GM21390 (cell line): Measurements from ENCODE around the gene SMARCC1.

ENCODE experiments used
- ATAC-seq: cut with Tn5 transposase; IDR thresholded peaks from one replicate; pipeline ENCODE4 v1.9.1; 2021; ENCODE audit not compliant: unreplicated experiment

Gene SMARCC1

DNA sequence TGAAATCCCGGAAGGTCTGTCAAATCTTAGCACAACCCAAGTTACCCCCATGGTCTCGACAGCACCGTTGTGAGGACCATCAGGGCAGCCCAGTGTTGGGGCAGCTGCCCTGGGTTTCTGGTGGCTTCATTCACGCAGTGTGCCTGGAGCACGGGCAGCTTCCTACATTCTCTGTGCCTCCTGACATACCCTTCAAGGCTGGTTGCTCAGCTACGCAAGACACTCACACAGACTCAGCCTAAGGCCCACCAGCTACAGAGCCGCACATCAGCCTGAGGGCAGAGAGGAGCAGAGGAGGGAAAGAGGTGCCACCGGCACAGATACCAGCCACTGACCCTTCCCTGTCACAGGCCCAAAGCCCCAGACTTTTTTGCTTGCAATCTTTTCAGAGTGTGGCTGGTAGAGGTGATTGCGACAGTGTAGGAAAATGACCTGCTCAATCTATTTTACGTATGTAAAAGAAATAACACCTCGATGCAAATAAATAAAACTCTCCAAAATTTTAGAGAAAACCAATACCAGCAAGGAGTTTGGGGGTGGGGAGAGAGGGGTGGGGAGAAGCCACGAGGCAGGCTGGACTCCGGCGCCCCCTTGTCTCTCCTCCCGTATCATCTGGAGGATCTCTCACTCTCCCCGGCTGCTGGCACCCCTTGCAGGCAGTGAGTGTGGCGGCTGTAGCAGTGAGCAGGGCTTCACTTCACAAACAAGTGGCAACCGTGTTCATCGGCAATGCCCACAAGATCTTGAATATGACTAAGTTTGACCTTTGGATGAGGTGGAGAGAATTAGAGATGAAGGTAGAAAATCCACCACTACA is 215.8 kb downstream of the SMARCC1 start:
- ATAC-seq: no peak

DNA sequence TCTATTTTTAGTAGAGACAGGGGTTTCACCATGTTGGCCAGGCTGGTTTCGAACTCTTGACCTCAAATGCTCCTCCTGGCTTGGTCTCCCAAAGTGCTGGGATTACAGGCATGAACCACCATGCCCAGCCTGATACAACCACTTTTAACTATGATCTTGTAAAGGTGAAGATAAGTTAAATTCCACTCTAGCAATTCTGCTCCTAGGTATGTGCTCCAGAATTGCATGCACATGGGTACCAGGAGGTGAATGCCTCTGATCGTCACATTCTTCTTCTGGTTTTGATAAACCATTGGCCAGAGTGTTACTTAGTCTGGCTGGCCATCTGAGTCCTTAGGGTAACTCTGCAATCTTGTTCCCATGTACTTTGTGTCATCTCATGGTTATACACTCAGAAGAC is 225.3 kb downstream of the SMARCC1 start:
- no peak for ATAC-seq

- ATAC-seq: no peak
Measured at GRCh38 chr3:47554335-47554734, 227.4 kb downstream of the SMARCC1 start.

- ATAC-seq: no peak
Measured at GRCh38 chr3:47553407-47553806, 228.3 kb downstream of the SMARCC1 start.

DNA sequence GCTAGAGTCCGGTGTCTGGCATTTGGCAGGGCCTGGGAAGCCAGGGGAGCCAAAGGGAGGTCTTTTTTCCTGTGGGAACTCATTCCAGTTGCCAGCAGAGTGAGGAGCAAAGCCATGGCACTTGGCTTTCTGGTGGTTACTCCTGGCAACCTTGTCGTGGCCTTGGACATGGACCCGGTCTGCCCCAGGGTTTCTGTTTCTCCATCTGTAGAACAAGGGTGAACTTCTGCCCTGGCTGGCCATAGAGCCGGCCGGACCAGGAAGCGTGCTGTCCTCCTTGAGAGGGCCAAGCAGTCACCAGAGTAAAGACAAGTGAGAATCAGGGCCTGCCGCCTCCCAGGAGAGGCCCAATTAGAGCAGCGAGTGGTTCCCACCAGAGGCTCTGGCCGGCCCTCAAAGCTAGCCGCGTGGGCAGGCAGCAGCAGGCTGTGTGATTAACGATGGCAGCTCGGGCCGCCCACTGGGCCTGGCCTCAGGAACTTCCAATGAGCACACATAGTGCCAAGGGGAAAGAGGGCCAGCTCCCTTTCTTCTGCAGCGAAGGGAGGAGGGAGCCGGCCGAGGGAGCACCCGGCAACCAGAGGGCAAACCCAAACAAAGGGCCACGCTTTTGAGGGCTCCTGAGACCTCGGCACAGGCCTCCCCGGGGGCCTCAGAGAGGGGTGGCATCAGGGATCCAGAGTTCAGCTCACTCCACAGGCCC is 239.1 kb downstream of the SMARCC1 start:
- ATAC-seq: no peak

DNA sequence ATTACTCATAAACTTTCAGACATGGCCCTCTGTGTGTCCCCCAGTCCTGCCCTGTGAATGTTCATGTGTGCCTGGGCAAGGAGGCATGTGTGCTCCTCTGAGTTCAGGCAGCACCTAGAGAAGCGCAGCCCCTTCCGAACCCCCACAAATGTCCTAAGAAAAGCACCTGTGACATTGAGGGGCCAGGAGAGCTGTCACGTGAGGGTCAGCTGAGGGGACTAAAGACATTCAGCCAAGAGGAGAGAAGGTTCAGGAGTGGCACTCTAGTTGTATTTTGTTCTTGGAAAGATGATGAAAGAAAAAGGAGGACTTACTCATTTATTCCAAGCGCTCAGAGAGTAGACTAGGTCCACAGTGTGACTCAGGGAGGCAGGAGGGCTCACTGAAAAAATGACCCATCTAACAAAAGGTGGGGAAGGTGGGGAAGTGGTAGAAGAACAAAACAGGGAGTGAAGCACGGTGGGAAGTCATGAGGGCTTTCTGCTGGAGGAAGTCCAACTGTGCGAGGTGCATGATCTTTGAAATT is 240.0 kb downstream of the SMARCC1 start:
- ATAC-seq: no peak

DNA sequence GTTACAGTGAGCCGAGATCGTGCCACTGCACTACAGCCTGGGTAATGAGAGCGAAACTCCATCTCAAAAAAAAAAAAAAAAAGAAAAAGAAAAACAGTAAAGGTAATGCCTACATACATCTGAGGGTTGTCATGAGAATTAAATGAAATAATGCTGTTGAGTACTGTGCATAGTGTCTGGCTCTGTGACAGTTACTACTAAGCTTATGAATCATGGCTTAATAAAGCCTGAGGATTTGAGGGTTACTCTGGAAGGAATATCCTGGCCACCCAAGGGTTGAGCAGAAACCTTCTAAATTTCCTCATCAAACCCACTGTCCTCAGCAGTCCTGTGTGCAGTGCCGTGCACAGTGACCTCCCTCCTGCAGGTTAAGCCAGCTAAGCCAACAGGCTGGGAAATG is 241.4 kb downstream of the SMARCC1 start:
- no peak for ATAC-seq

GRCh38 chr3:47536967-47537366 is 244.7 kb downstream of the SMARCC1 start:
- no peak for ATAC-seq

- no peak for ATAC-seq
Measured at GRCh38 chr3:47536221-47536891, 245.3 kb downstream of the SMARCC1 start.
